Heart right ventricle (tissue), 16 donors: ENCODE results near the gene INPP5D. TPM values are rescaled to one million over a fixed set of nuclear protein-coding genes. Genes with fewer than 3 reads are reported as not detected.

Experiments used
- ATAC-seq, 8 donors: fragments of 200-7000 bp; cut with Tn5 transposase; one replicate each; pipeline ENCODE4 v1.9.1; 2020; ENCODE audit warnings: mild to moderate bottlenecking in 8 of 8, moderate library complexity in 8 of 8, moderate number of reproducible peaks in 1 of 8
- DNase-seq, 2 donors: peaks; one replicate each; pipeline ENCODE4 v3.0.0-alpha.2; 2020
- H3K27ac ChIP-seq, 10 donors: fragments of 200-600 bp; sonication (generic) in 2 of 10; one replicate each; pipeline versions ENCODE4 v1.5.0 to v1.8.0; 2020 to 2022; ENCODE audit warnings: mild to moderate bottlenecking in 3 of 10
- H3K27me3 ChIP-seq, 7 donors: fragments of 200-600 bp; one replicate each; pipeline ENCODE4 v1.8.0; 2021 to 2022; ENCODE audit warnings: mild to moderate bottlenecking in 2 of 7
- H3K36me3 ChIP-seq, 9 donors: fragments of 200-600 bp; sonication (generic) in 1 of 9; one replicate each; pipeline versions ENCODE4 v1.5.0 to v1.8.0; 2020 to 2022; ENCODE audit warnings: mild to moderate bottlenecking in 2 of 9
- H3K4me1 ChIP-seq, 9 donors: fragments of 200-600 bp; sonication (generic) in 1 of 9; one replicate each; pipeline versions ENCODE4 v1.5.0 to v1.8.0; 2020 to 2022; ENCODE audit warnings: mild to moderate bottlenecking in 4 of 9
- H3K4me3 ChIP-seq, 10 donors: fragments of 200-600 bp; sonication (generic) in 2 of 10; one replicate each; pipeline versions ENCODE4 v1.5.0 to v1.8.0; 2020 to 2022; ENCODE audit warnings: mild to moderate bottlenecking in 7 of 10, moderate library complexity in 2 of 10
- H3K9me3 ChIP-seq, 11 donors: fragments of 200-600 bp in 10 of 11; sonication (generic) in 2 of 11; one replicate each; pipeline versions ENCODE4 v1.5.0 to v1.8.0; 2013 to 2022; ENCODE audit warnings: mild to moderate bottlenecking in 2 of 11, control low read depth in 1 of 11, moderate library complexity in 1 of 11
- CTCF ChIP-seq, 9 donors: fragments of 200-600 bp; sonication (generic) in 2 of 9; IDR thresholded peaks; one replicate each; pipeline versions ENCODE4 v1.5.0 to v1.8.0; 2021 to 2022; ENCODE audit warnings: antibody characterized with exemption in 9 of 9, mild to moderate bottlenecking in 5 of 9, moderate library complexity in 1 of 9
- WGBS, 2 donors: extraction: QIAGEN DNeasy Blood & Tissue Kit; methylation state at CpG; one replicate each; pipeline ENCODE4 v1.1.7; 2013; ENCODE audit warnings: inconsistent platforms in 1 of 2; 5-methylcytosine and 5-hydroxymethylcytosine counted together
- intact Hi-C, 10 donors: fragments of 100-400 bp; cut with DNase I; formaldehyde crosslinking; loops; one replicate each; pipeline versions ENCODE4 v1.11.1 to v1.14.2; 2022
- polyA plus RNA-seq, 2 donors: library from polyadenylated mRNA; stranded (reverse); fragments of 200-250 nt; gene quantifications; one replicate each; pipeline ENCODE4 v1.2.3, GENCODE V29; 2013
- total RNA-seq, 10 donors: library from RNA; stranded (reverse); fragmentation: NEBNext Ultra II Directional in 3 of 10; extraction: Animal tissue kit (Norgen Biotek cat#: 25700) in 3 of 10; gene quantifications; one replicate each; pipeline versions ENCODE4 v1.2.1 to v1.2.4, GENCODE V29; 2021 to 2023
- donor health status: Arrhythmogenic right ventricular cardiomyopathy.
- donor health status: ischemic (EF 13 %, LVEDD 7.1; RV severe dilation, severe dysfunction).
- donor health status: healthy with polysubstance abuse.
- donor health status: DM: no; HTN: yes; CAD: no.
- donor health status: DM: no; HTN: no; CAD: no.
- donor health status: ischemic (EF 25% LVEDD 6.9; RV normal size, moderate dysfunction).
- donor health status: ischemic (EF 25% LVEDD 5.7; RV mildly dilated, moderate dysfunction).
- donor health status: healthy.
- donor health status: DM: yes; HTN: yes; CAD: no.
- donor health status: Ischemic cardiomyopathy.
- donor health status: ischemic (EF 35%, LVEDD 5.7; RV mildly dilated, moderate dysfunction).
- donor health status: nonischemic (EF 11% LVEDD 7.7; RV severe dilation, severe dysfunction).
- donor health status: DM: yes; HTN: yes; CAD: no.
- donor health status: PGD.
- donor health status: ischemic (EF 29% LVEDD 5.4; RV normal size, mild dysfunction).
- donor health status: nonischemic (EF 23%, LVEDD 6.1; RV moderate dilation, normal function).

INPP5D gene
- total and polyA plus RNA-seq, 12 donors = 2.9 to 17.2 (median 5.7) TPM

DNA sequence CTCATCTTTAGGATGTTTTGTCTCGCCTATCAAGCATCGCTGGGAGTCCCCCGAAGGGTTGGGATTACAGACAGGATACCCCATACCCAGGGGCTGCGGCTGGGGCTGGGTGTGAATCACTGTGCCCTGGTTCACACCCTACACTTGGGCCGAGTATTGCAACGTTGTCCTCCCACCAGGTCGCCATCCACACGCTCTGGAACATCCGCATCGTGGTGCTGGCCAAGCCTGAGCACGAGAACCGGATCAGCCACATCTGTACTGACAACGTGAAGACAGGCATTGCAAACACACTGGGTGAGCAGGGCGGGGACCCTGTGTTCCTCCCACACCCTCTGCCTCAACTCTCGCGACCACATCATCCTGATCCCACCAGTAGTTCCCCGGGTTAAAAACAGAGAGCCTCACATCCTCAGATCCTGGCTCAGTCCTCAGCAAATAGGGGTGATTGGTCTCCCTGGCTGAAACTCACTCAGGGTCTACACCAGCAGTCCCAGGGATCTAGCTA is 104.0 kb downstream of the INPP5D start:
- 72 to 77% methylated on average over 17 of the region's 17 CpGs for whole genome bisulfite sequencing, 2 donors
- H3K4me1 ChIP-seq = peaks cover 0 to 33% (median 0%) of the 10 kb centered on the region in 9 donors
- TF ChIP-seq CTCF (IDR thresholded peaks at IDR 0.05) = no peak
- no peak overlapping the region for H3K4me3 ChIP-seq
- intact Hi-C loops = no loop called here
- no peaks in the 10 kb centered on the region for H3K9me3 ChIP-seq
- DNase-seq (no peak), ATAC-seq (no peak)
- H3K36me3 ChIP-seq = peaks cover 0 to 75% (median 4%) of the 10 kb centered on the region in 9 donors
- H3K27ac ChIP-seq = peak overlapping the region in 1 of 10 donors; percentile 42
- no peaks in the 10 kb centered on the region for H3K27me3 ChIP-seq

GRCh38 chr2:233164967-233165366 is 104.8 kb downstream of the INPP5D start:
- no peak for TF ChIP-seq CTCF (IDR thresholded peaks at IDR 0.05)
- peaks cover 0 to 75% (median 4%) of the 10 kb centered on the region in 9 donors for H3K36me3 ChIP-seq
- ATAC-seq = no peak
- no peak for DNase-seq
- peak overlapping the region in 1 of 10 donors; percentile 42 for H3K27ac ChIP-seq
- 81 to 85% methylated on average over 4 of the region's 4 CpGs for whole genome bisulfite sequencing, 2 donors
- H3K4me1 ChIP-seq = peaks cover 0 to 33% (median 0%) of the 10 kb centered on the region in 9 donors
- intact Hi-C loops = no loop called here
- H3K4me3 ChIP-seq = no peak overlapping the region
- H3K9me3 ChIP-seq = no peaks in the 10 kb centered on the region
- no peaks in the 10 kb centered on the region for H3K27me3 ChIP-seq

DNA sequence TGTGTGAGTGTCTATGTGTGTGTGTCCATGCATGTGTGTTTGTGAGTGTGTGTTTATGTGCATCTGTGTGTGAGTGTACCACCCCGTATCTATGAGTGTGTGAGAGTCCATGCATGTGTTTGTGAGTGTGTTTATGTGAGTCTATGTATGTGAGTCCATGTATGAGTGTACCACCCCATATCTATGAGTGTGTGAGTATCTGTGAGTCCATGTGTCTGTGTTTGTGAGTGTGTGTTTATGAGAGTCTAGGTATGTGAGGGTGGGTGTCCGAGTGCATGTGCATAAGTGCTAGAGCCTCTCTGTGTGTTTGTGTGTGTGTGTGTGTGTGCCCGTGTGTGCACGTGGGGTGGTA is 105.4 kb downstream of the INPP5D start:
- Histone ChIP-seq H3K9me3 (no peaks in the 10 kb centered on the region), H3K27me3 (no peaks in the 10 kb centered on the region), H3K4me1 (peaks cover 0 to 33% (median 0%) of the 10 kb centered on the region in 9 donors), H3K4me3 (no peak overlapping the region), H3K36me3 (peaks cover 0 to 75% (median 4%) of the 10 kb centered on the region in 9 donors), H3K27ac (peak overlapping the region in 1 of 10 donors; percentile 77)
- ATAC-seq = no peak
- intact Hi-C loops = no loop called here
- no peak for DNase-seq
- 84 to 89% methylated on average over 4 of the region's 4 CpGs for WGBS, 2 donors
- no peak for TF ChIP-seq CTCF (IDR thresholded peaks at IDR 0.05)

DNA sequence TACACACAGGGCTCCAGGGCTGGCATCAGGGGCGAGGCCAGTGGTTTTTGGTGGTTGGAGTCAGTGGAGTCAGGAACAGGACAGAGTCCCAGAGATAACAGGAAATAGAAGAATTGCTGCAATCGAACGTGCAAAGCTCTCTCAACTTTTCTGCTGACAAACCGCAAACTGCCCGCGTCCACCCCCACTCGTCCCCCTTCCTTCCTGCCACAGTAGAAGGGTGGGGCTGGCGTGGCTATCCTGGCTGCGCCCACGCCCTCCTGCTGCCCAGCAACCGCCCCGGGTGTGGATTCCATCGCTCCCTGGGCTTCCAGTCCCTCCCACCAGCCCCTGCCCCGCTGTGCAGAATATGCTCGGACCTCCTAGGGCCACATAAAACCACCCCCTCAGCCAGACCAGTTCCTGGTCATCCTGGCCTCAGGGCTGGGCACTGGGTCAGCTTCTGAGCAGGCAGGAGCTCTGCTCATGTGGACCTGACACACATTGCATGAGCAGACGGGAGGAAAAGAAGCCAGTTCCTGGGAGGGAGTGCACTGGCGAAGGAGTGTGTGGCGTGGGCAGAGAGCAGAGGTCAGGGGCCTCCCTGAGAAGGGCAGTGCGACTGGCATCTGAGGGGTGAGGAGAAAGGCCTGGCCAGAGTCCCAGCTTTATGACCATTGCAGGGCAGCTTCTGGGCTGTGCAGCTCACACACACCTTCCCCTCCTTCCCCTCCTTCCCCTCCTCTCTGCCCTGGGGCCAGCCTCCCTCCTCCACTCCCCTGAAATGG is 105.9 kb downstream of the INPP5D start:
- ATAC-seq = peak in 7 of 8 donors; percentile 24 to 77 (median 57)
- Histone ChIP-seq H3K4me3 (no peak overlapping the region), H3K4me1 (peaks cover 0 to 33% (median 0%) of the 10 kb centered on the region in 9 donors), H3K27me3 (no peaks in the 10 kb centered on the region), H3K9me3 (no peaks in the 10 kb centered on the region), H3K27ac (peak overlapping the region in 1 of 10 donors; percentile 77), H3K36me3 (peaks cover 0 to 80% (median 4%) of the 10 kb centered on the region in 9 donors)
- DNase-seq = peak; percentile 18 to 63
- intact Hi-C loops = no loop called here
- TF ChIP-seq CTCF (IDR thresholded peaks at IDR 0.05) = no peak
- 60 to 63% methylated on average over 19 of the region's 19 CpGs for WGBS, 2 donors
